Colon (tissue), 2 donors: ENCODE measurements around the gene SPEN.
"Not testable (repeated sequence)": the region's sequence is repeated elsewhere in the genome, so short reads cannot be mapped to it uniquely, and the experiment has no call there.

Source experiments
- FAIRE-seq: peaks from 2 replicates; lab custom pipeline; 2012; peaks lifted over from hg19 to GRCh38; lab: Jason Lieb, UNC
- donor health status: control.
- donor health status: control.

SPEN gene

DNA sequence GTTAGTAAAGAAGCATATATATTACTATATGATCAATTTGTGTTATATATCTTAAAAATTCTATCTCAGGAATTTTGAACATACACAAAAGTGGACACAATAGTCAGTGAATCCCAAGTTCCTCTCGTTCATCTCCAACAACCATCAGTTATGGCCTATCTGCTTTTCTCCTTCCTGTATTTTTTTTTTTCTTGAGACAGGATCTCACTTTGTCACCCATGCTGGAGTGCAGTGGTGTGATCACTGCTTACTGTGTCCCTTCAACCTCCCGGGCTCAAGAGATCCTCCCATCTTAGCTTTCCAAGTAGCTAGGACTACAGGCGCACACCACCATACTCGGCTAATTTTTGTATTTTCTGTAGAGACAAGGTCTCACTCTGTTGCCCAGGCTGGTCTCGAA, 9.4 kb downstream of the SPEN start:
- FAIRE-seq = no peak

DNA sequence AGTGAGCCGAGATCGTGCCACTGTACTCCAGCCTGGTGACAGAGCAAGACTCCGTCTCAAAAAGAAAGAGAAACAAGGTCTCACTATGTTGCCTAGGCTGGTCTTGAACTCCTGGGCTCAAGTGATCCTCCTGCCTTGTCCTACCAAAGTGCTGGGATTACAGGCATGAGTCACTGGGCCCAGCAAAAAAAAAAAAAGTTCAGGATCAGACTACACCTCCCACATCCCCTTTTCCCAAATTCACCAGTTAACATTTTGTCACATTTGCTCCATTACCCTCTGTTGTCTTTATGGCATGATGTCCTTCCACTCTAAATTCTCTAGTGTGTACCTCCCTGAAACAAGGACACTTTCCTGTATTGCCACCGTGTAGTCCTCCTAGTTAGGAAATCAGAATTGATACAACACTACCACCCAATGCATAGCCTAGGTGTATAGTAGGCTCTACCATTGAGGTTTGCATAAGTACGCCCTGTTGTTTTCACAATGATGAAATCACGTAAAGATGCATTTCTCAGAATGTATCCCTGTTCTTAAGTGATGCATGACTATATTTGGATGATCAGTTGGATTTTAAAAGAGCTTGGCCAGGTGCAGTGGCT, 10.7 kb downstream of the SPEN start:
- FAIRE-seq = no peak

DNA sequence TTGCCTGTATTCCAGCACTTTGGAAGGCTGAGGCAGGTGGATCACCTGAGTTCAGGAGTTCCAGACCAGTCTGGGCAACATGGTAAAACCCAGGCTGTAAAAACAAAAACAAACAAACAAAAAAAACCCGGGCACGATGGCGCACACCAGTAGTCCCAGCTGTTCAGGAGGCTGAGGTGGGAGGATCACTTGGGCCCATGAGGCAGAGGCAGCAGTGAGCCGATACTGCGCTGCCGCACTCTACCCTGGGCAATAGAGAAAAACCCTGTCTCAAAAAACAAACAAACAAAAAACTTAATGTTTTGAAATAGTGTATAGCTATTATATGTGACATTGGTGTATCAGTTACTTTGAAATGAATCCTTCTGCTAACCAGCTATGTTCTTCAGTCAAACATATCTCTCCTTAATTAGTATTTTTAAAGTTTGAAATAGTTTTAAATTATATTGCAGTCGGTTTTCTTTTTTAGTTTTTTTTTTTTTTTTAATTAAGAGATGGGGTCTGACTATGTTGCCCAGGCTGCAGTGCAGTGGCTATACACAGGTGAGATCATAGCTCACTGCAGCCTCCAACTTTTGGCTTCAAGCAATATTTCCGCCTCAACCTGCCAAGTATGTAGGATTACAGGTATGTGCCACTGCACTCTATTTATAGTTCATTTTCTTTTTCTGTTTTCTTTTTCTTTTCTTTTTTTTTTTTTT, 11.3 kb downstream of the SPEN start:
- no peak for FAIRE-seq

DNA sequence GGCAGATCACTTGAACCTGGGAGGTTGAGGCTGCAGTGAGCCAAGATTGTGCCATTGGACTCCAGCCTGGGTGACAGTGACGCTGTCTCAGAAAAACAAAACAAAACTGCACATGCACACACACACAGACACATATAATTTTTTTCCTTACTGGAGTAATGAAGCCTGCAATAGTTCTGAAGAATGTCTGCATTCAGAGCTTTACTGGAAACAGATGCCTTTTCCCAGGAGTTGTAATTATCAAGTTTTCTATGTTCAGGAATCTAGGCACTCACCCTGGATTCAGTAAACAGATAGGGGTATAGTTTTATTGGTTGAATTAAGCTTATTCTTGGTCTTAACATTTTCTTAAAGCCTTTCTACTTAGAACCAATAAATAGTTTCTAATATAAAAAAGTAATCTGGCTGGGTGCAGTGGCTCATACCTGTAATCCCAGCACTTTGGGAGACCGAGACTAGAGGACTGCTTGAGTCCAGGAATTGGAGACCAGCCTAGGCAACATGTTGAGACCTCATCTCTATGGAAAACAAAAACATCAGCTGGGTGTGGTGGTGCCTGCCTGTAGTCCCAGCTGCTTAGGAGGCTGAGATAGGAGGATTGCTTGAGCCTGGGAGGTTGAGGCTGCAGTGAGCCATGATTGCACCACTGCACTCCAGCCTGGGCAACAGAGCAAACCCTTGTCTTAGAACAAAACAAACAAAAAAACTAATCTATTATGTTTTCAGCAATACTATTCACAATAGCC, 15.8 kb downstream of the SPEN start:
- no peak for FAIRE-seq

DNA sequence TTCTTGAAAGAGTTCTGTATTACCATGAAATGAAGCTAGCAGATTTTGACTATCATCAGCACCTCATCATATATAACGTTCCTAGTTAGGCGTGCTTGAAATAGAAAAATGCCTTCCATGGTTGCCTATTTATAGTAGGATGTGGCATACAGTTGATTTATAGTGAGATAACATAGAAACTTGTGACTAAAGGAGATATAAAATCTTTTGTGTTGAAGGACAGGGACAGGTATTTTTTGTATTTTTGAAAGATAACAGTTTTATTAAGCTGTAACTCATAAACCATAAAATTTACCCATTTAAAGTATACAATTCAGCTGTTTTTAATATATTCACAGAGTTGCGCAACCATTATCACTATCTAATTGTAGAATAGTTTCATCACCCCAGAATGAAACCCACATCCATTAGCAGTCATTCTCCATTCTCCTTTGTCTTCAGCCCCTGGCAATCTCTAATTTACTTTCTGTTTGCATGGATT, 19.3 kb downstream of the SPEN start:
- FAIRE-seq = no peak

DNA sequence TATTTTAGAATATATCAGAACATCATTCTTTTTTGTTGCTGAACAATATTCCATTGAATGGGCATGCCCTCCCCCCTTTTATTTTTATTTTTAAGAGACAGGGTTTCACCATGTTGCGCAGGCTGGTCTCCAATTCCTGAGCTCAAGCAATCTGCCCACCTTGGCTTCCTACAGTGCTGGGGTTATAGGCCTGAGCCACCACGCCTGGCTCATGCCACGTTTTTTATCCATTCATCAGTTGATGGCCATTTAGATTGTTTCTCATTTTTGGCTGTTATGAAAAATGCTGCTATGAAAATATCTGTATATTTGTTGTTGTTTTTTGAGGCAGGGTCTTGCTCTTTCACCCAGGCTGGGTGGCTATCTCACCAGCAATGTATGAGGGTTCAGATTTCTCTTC, 19.8 kb downstream of the SPEN start:
- FAIRE-seq = no peak

DNA sequence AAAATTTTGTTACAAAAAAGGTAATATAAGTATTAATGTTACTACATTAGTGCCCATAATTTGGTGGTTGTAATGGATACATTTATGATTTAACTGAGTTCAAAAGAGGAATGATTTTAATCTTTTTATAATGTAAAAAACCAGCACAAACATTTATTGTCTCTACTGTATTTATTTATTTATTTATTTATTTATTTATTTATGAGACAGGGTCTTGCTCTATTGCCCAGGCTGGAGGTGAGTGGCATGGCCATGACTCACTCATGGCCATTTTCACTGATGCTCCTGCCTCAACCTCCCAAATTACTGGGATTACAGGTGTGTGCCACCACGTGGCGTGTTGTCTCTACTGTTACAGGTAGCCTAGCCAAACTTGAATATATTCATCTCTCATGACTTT, 21.9 kb downstream of the SPEN start:
- FAIRE-seq = no peak

DNA sequence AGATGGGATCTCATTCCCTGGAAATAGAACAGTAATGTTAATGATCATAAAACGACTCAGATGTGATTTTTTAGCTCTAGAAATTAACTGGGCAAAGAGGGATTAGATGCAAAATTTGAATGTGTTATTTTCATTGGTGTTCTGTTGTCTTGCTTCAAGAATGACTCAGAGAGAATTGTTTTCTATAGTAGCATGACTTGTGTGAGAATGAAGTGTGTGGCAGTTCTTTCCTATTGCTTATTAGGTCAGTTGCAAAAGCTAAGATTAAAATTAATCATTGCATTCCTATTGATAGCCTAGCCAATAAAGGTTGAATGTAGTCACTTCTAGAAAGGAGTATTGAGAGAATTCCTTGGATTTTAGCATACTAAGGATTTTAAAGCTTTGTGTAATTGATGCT, 22.9 kb downstream of the SPEN start:
- FAIRE-seq = no peak

DNA sequence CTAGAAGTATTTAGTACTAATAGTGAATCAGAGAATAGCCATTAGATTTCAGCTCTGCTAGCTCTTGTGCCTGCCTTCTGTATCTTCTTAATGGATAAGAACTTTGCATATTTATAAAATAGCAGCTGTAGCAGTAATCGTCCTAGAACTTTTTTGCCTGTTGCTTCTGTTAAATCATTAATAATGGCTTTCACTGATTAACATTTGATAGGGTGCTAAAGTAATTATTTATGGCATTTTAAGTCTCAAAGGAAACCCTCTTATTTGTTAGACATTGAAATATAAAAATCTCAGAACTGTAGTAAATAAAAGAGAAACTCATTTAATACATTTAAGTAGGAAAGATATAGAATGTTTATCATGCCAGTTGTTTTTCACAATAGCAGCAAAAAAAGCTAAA, 27.0 kb downstream of the SPEN start:
- FAIRE-seq = no peak

DNA sequence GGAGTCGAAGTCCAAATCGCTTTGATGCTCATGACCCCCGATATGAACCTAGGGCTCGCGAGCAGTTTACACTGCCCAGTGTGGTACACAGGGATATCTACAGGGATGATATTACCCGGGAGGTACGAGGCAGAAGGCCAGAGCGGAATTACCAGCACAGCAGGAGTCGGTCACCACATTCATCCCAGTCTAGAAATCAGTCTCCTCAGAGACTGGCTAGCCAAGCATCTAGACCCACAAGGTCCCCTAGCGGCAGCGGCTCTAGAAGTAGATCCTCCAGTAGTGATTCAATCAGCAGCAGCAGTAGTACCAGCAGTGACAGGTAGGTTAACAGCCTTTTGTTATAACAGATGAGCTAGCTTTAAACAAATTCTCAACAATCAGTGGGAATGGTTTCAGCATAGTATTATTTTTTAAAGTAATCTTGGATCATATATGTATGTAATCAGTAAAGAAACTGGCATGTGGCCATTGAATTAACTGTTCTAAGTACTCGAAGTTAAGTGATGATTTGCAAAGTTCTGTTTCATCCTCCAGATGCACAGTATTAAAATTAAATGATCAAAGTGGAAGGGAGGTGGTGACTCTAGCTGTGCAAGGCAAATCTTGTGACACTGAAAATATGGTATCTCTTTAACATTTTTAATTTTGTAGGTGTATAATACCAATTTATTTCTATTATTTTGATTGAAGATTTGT, 29.0 kb downstream of the SPEN start:
- no peak for FAIRE-seq

DNA sequence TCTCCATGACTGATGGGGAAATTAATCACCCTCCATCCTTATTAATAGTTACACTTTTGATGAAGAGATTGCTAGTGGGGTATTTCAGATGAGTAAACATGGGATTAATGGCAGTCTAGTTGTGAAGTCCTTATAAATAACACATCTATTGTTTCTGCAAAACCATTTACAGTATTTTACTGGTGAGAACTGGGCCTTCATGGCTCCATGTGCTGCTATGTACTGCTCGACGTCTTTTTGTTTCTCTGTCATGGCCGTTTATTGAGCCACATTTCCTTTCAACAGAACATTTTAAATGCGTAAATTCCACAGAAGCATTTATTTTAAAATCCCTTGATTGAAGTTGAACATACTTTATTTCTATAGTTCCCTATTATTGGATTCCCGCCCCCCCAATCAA, 34.5 kb downstream of the SPEN start:
- FAIRE-seq = no peak

DNA sequence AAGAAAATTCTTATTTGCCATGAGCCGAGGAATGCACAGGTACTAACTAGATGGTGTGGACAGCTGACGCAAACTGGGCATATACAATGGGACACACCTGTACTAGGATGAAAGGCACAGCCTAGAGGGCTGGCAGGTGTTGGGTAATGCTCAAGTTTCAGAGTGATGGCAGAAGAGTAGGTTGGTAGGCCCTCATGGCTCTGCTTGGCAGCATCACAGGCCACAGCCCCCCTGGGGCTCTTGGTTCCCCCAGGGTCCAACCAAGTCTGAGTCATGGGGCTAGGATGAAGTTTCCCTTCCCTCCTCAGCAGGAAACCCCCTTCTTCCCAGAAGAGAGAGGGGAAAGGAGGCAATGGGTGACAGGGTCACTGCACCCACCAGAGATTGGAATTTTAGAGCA, 35.2 kb downstream of the SPEN start:
- no peak for FAIRE-seq

DNA sequence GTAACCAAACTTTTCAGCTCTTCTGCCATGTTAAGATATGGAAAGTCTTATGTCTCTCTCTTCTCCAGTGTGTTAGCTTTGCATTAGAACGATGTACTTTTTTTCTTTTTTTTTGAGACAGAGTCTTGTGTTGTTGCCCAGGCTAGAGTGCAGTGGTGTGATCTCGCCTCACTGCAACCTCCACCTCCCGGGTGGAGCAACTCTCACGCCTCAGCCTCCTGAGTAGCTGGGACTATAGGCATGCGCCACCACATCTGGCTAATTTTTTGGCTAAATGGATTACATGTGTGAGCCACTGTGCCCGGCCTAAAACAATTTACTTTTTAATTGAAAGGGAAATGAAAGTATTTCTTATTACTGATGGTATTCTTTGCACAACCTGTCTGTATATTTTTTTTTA, 35.8 kb downstream of the SPEN start:
- FAIRE-seq = no peak

DNA sequence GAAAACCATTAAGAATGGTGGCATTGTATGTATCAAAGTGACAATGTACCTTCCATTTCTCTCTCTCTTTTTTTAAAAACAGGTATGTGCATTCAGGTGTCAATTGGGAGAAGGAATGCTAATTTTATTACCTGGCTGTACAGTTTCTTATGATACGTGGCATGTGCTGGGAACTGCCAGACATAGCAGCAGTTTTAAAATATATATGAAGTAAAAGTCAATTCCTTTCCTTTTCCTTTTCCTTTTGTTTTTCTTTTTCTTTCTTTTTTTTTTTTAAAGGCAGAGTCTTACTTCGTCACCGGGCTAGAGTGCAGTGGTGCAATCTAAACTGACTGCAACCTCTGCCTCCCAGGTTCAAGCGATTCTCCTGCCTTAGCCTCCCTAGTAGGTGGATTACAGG, 37.0 kb downstream of the SPEN start:
- FAIRE-seq = no peak

DNA sequence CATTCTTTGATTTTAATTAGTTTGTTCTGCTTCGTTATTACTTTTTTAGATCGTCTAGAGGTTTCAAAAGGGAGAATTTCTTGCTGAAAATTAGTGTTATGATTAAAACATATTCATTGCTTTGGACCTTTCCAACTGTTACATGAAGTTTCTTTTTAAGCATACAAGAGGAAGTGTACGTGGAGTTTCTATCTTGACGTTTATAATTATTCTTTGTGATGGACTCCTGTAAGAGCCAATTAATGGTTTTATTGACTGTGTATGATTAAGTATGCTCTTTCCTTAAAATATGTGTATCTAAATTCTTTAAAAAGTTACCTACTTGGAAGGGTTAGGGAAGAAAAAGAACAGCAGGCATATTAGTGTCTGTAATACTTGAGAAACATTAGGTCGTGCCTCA, 37.8 kb downstream of the SPEN start:
- FAIRE-seq = no peak

DNA sequence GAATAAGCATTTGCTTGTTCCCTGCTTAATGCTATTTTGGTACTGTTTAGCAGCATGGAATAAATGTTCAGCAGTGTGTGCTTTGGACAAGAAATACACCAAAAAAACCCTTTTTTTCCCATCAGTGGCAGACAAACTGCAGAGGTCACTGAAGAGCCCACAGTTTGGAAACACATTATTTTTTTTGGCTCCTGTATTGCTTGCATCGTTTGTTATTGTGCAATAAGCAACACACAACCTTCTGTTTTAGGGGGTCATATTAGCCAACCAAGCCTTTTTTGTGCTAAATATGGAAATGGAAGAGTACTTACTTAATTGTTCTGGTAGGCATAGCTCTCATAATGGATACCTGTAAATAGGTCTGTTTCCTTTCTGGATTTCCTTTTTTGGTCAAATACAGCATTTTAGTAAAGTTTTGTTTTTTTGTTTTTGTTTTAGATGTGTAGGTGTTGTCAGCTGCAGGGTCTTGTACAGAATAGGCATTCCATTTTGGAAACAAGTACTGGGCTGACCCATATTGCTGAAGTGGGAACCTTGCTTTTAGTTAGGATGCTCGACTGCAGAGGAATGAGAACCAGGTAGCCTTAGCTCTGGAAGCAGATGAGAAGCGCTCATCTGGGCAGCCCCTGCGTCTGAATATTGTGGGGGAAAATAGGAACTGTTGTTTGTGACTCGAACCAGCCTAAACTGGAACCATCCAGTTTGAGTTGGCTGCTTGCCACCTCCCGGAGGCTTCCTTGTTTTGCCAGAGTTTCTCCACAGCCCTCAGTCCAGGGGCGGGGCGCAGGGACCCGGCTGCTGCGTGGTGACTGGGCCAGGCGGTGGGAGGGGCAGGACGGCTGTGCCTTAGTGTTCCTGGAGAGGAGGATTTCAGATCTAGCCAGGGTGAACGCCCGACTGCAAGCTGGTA, 38.4 kb downstream of the SPEN start:
- FAIRE-seq = no peak

DNA sequence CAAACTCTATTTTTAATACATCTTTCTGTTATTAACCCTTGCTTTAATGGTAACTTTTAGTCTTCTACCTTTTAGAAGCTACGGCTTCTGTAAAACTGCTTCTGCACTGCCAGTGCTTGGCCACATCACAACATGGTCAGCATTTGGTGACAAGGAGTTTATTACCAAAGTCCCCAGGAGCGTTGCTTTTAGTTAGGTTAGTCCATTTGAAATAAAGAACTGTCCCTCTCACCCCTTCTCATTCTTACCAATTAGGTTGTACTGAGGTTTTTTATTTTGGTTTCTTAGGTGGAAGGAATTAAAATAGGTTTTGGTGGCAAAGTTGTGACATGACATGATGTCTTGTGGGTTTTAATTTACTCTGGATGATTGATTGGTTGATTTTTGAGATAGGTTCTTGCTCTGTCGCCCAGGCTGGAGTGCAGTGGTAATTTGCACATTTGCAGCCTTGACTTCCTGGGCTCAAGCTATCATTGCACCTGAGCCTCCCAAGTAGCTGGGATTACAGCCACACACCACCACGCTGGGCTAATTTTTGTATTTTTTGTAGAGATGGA, 39.2 kb downstream of the SPEN start:
- FAIRE-seq = no peak

DNA sequence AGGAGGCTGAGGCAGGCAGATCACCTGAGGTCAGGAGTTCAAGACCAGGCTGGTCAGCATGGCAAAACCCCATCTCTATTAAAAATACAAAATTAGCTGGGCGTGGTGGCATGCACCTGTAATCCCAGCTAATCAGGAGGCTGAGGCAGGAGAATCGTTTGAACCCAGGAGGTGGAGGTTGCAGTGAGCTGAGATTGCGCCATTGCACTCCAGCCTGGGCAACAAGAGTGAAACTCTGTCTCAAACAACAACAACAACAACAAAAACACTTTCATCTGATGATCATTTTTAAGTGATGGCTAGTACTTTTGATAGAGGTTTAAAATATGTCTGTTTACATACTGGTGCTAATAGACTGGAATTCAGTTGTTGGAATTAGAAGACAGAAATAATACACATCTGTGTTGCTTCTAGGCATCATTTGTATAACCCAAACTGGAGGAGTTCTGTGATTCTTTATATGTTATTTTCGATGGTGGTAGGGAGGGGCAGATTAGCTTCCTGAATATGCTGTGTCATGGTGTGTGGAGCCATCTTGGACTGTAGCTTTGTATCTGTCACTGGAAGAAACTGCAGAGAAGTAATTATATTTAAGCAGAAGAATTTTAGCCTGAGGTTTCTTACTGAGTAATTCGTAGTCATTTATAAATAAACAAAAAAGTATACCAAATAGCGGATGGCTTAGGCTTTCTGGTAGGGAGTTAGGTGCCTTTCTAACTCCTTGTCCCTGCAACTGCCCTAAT, 45.5 kb downstream of the SPEN start:
- not testable (repeated sequence) for FAIRE-seq

DNA sequence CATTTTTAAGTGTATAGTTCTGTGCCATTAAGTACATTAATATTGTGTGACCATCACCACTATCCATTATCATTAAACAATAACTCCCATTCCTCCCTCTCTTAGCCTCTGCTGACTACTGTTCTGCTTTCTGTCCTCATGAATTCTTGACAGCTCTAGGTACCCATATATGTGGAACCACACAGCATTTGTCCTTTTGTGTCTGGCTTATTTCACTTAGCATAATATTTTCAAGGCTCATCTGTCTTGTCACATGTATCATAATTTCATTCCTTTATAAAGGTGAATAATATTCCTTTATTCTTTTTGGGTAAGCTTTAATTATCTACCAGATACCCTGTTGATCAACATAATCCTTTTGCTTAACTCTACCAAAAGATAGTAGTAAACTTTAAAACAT, 47.7 kb downstream of the SPEN start:
- FAIRE-seq = no peak

DNA sequence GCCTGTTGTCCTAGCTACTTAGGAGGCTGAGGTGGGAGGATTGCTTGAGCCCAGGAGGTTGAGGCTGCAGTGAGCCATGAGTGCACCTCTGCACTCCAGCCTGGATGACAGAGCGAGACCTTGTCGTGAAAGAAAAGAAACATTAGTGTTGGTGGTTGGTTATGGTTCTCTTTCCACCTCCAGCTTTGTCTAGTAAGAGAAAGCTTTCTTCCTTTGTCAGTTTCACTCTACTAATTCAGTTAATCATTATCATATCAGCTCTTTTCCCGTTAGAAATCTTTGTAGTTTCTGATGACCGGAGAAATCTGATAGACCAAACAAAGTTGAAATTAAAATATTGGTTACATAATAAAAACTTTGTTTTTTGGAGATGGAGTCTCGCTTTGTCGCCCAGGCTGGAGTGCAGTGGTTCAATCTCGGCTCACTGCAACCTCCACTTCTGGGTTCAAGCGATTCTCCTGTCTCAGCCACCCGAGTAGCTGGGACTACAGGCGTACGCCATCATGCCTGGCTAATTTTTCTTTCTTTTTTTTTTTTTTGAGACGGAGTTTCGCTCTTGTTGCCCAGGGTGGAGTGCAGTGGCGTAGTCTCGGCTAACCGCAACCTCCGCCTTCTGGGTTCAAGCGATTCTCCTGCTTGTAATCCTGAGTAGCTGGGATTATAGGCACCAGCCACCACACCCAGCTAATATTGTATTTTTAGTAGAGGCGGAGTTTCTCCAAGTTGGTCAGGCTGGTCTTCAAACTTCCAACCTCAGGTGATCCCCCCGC, 49.5 kb downstream of the SPEN start:
- FAIRE-seq = not testable (repeated sequence)
